GM21367 (cell line): ENCODE data around the gene STAC2.

ENCODE experiments used
- ATAC-seq: cut with Tn5 transposase; IDR thresholded peaks from one replicate; pipeline ENCODE4 v1.9.1; 2021; ENCODE audit not compliant: unreplicated experiment

STAC2 gene

DNA sequence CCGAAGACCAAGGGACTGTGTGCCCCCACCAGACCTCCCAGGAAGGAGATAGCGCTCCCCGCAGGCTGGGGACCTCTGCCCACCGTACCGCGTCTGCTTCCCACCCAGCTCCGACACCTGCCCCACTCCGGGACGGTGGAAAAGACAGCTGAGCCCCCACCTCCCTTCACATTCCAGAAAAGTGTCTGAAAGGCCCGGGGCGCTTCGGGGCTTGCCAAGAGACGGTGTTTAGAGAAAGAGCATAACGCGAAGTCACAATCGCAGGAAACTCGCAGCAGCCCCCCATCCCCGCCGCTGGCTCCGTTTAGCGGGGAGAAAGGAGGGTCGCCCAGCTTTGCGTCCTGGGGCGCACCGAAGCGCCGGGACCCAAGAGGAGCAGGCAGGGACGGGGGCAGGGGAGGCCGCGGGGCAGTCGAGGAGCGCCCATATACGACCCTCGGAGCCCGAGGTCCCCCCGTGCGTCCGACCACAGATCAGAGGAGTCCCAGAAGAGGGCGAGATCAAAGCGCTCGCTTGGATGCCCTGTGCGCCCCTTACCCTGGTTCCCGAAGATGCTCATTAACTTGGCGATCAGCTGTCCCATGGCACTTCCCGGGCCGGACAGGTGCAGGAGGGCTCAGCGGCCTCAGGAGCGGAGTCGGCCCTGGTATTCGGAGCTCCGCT is 60.4 kb downstream of the STAC2 start:
- ATAC-seq = no peak

DNA sequence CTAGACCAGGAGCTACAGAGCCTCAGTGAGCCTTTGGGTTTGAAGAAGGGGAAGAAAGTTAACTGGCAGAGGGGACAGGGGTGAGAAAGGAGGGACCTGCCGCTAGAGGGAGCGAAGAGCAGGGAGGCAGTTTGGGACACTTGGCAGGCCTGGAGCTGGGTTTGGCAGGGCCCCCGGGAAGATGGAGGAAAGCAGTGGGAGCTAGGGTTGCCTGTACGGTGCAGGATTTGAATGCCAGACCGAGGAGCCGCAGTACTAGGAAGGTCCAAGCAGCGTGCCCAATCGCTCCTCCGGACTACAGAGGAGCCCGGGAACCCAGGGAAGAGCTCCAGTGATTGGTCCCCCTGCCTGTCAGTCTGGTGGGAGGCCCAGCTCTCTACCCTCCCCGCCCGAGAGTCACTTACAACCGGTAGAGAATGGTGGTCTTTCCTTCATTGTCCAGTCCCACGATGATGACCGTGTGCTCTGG is 61.0 kb downstream of the STAC2 start:
- ATAC-seq = peak; percentile 60

DNA sequence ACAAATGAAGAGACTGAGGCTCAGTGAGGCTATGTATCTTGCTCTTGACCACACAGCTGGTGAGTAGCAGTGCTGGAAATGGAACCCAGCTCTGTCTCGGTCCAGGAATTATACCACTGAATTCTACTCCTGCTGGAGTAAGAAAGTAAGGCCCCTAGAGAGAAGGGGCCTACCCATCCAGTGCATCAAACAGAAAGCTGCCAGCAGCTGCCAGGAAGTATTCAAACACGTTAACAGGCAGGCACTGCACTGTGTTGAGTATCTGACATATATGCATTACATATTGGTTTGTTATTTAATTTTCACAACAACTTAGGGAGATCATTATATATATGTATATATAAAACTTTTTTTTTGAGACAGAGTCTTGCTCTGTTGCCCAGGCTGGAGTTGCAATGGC is 63.8 kb downstream of the STAC2 start:
- no peak for ATAC-seq
